SK-N-DZ (cell line): Measurements from ENCODE around the gene COX7B.
"Not testable (repeated sequence)": the region's sequence is repeated elsewhere in the genome, so short reads cannot be mapped to it uniquely, and the experiment has no call there.

Source experiments
- DNase-seq: peaks from one replicate; pipeline ENCODE4 v3.0.0-alpha.2; 2015; ENCODE audit warnings: low spot score
- small RNA-seq, 2 experiments: library from RNA; depleted of rRNA; stranded (forward); fragments of <200 nt; gene quantifications; one replicate each; pipeline ENCODE3, GENCODE V24; 2014

Gene COX7B

GRCh38 chrX:77945031-77945430 lies 45.8 kb downstream of the COX7B start:
- not testable (repeated sequence) for DNase-seq

GRCh38 chrX:77945910-77946545 lies 46.8 kb downstream of the COX7B start:
- DNase-seq, result no peak

GRCh38 chrX:77946571-77946970 lies 47.3 kb downstream of the COX7B start:
- no peak for DNase-seq

- no peak for DNase-seq
These were observed 50.6 kb downstream of the COX7B start for GRCh38 chrX:77949840-77950239.

- no peak for DNase-seq
These were observed 52.9 kb downstream of the COX7B start for GRCh38 chrX:77952173-77952572.

GRCh38 chrX:77953302-77953701 lies 54.0 kb downstream of the COX7B start:
- no peak for DNase-seq

- no peak for DNase-seq
These were observed 54.4 kb downstream of the COX7B start for GRCh38 chrX:77953708-77954107.

Small RNA genes within 50 kb of the gene (small RNA-seq; reads per million reads assigned to genes)
- 0 reads per million in 2 experiments for gene RN7SL460P
